Activated CD4-positive, alpha-beta T cell treated with anti-CD3 and anti-CD28 coated beads, Interleukin-2, amount 50 U/mL, for 4 hours (primary cell): ENCODE results near the gene IRF4.
A peak's percentile ranks its signal among the peaks of the same experiment; 100 is the strongest.

Experiments used
- DNase-seq, 2 experiments: peaks; one replicate each; pipeline ENCODE4 v3.0.0-alpha.2; 2020

The IRF4 gene

DNA sequence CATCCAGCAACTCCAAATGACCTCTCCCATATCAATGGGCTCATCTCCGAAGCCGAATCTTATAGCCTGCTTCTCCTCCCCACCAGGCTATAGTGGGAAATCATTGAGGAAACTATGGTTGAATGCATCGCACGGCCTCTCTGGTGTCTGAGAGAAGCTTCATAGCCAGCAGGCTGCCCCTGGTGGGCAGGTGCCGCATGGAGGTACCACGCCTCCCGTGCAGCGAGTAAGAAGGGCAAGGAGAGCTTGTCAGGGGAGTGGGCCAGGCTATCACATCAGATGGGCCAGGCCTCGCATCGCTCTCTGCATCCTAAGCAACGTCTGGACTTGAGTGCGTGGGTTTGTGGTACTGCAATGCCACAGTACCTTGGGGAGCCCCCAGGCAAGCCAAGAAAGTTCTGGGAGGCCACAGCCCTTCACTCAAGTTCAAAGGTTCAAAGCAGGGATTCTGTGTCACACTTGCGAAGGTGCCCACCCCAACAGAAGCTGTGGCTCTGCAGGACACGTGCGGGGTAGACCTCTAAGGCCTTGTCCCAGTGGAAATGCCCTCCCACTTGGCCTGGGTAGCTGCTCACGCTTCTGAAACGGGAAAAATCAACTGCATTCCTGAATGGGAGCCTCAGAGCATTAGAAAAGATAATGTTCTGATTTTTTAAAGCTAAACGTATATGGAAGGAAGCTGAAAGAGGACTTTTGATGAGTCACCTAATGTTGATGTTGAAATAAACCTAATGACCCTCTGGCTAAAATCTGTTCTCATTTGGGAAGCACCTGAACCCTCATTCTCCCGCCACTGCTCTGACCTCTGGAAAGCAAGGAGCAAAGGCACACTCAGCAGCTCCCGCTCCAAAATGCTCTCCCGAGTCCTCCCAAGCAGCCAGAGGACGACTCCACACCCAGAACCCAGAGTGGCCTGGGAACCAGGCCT, 8.4 kb upstream of the IRF4 start:
- DNase-seq: no peak

DNA sequence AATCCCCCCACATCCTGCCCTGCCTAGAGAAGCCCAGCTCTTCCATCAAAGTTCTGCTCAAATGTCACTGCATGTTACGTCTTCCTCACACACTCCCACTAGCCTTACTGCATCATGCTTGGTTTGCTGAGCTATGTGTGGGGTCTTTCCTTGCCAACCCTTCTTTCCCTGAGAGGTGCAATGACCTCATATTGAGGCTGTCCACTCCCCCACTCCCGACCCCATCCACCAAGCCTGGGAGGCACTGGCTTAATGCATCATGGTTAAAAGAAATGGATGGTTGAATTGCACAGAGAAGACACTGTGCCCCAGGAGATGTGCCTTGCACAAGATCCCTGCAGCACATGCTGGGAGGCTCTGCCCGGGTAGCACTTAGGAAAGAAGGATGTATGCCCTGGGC, 7.7 kb upstream of the IRF4 start:
- DNase-seq: no peak

DNA sequence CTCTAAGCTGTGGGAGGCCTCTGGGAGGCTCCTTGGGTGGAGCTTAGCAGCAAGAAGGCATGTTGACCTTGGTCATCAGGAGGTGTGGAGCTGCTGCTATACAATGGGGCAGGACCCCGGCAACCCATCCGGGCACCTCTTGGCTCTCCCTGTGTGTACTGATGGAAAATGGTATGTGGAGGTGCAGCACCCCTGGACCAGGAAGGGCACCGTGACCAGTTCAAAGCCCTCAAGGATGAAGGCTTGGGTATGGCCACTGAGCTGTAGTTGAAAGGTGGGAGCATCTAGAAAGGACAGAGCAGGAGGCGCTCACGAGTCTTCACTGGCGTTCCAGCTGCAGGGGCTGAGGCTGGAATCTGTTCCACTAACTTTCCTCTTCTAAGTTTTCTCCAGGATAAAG, 6.7 kb upstream of the IRF4 start:
- DNase-seq: no peak

- no peak for DNase-seq
These were observed 5.9 kb upstream of the IRF4 start for GRCh38 chr6:385614-386013.

DNA sequence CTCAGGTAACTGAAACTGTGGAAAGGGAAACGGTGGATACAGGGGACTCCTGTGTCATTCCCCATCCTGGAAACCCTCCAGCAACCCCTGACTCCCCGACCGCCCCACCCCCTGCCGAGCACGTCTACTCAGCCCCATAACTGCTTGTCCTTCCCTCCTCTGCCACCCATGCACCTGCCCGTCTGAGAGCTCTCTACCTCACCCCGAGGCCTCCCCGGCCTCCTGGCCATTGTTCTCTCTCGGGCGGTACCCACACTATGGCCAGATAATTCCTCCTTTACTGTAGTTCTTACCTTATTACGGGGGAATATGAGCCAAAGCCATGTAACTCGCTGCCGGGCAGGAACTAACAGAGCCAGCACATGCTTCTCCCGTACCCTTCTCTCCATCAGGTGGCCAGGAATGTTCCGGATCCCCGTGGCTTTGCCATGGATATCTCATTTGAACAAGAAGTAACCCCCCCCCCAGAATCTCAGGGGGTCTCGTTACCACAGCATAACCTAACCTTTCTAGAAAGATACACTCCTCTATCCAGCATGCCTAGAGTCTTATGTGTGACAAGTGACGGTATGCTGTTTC, 4.8 kb upstream of the IRF4 start:
- DNase-seq: no peak

- DNase-seq: no peak
These were observed 4.2 kb upstream of the IRF4 start for GRCh38 chr6:387293-387741.

DNA sequence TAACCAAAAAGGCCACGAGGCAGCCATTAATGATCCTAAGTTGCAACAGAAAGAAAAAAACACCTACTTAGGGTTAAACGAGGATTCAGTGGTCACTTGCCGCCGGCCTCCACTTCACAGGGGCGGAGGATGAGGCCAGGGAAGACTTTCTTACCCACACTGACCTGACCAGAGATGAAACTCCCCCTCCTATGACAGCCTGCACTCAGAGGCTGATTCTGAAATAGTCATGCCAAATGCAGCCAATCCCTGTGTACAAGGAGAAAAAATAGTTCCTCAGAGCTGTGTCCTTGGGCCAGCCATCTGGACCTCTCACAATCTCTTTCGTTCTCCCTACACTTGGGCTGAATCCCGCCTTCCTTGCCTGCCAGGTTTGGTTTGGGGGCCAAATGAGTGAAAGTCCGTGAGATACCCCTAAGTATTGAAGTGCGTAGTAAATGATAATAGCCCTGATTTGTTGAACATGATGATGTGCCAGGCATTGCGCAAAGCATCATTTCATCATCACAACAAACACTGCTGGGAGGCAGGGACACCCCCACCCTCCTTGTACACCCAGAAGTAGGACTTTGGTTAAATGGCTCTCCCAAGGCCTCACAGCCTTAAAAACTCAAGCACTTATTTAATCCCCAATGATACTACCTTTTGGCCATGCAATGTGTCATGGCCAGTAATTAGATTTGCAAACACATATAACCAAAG, 3.2 kb upstream of the IRF4 start:
- no peak for DNase-seq

DNA sequence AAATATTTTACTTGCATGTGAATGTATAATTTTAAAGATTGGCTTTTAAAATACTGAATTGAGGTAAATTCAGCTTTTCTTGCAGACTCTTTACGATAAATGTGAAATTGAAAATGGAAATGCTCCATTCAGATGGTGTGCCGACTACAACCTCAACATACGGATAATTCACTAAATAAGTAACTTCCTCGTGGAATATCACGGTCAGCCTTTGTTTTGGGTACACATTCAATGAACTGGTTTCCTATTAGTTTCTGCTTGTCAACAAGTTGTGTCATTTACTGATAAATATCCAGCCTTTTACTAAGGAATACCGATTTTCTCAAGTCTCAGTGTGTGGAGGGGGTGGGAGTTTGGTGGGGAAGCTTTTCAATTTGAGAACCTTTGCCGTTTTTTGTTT, 2.4 kb upstream of the IRF4 start:
- no peak for DNase-seq

GRCh38 chr6:389622-390021, 1.9 kb upstream of the IRF4 start:
- DNase-seq: no peak

- peak in 1 of 2 experiments; percentile 28 for DNase-seq
These were observed 516 bp upstream of the IRF4 start for GRCh38 chr6:390914-391558.

DNA sequence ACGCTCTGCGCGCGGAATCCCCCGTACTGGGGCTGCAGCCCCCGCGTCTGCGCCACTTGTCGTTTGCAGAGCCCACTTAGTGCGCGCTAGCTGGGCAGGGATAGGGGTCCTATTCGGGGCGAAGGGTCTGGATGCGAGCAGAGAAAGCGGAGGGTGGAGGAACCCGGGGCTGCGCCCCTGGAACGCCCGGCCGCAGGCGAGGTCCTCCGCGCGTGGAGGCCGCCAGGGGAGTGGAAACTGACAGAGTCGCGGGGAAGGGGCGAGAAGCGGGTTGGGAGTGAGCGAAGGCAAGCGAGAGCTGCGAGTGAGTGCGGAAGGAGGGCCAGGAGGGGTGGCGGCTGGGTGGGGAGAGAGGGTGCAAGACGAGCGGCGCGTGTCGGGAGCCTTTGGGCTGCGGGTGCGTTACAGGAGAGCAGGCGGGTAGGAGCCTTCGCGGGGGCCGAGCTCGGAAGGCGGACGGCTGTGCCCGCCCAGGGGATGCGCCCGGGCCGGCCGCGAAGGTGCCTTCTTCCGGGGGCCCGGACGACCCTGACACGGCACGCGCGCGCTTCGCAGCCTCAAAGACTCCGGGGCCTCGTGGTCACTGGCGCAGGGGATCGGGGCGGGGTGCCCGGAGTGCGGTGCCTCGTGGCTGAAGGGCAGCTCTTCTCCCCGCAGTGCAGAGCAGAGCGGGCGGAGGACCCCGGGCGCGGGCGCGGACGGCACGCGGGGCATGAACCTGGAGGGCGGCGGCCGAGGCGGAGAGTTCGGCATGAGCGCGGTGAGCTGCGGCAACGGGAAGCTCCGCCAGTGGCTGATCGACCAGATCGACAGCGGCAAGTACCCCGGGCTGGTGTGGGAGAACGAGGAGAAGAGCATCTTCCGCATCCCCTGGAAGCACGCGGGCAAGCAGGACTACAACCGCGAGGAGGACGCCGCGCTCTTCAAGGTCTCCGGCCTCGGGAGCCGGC, 1.2 kb downstream of the IRF4 start:
- DNase-seq: peak in 1 of 2 experiments; percentile 43

DNA sequence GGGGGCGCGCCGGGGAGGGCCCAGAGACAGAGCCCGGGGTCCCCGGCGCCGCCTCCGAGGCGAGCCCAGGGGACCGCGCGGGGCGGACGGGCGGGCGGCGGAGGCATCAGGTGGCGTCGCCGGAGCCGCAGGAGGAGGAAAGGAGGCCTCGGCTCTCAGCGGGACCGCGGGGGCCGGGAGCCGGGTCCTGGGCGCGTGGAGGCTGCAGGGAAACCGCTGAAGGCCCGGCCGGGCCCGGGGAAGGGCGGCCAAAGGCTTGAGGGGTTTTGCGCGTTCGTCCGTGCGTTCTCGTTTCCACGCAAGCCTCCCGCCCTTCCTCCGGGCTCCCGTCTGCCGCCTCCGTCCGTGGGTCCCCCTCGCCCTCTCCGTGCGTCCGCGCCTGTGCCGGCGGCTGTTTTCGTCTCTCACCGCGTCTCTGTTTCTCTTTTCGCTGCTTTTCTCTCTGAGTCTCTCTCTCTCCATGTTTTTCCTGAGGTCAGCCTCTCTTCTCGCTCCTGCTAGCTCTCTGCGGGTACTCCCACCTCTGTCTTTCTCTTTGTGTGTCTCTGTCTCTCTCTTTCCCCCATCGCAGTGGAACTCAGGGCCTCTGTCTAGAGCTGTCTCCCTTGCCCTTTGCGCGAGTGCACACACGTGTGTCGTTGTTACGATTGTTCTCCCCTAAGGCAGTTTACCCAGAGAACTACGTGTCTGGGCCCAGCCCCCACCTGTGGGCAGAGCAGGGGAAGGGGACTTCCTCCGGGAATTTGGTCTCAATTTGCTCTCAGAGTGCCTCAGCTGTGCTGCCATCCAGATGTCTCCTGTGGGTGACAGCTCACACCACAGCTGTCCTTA, 2.1 kb downstream of the IRF4 start:
- peak in 1 of 2 experiments; percentile 52 for DNase-seq

DNA sequence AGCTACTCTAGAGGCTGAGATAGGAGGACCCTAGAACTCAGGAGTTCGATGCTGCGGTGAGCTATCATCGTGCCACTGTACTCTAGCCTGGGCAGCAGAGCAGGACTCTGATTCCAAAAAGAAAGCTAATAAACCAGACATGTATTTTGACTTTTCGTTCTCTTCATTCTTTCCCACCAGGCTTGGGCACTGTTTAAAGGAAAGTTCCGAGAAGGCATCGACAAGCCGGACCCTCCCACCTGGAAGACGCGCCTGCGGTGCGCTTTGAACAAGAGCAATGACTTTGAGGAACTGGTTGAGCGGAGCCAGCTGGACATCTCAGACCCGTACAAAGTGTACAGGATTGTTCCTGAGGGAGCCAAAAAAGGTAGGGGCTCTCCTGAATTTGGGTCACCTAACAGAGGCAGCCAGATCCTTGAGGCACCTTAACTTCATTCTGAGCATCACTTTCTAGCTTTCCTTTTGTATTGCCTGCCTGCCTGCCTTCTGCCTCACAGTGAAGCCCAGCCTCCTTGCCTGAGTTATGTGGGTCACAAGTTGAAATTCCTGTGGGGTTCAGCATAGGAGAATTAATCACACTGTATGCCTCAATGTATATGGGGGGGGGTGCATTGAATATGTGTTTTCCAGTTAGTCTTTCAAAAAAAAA, 3.2 kb downstream of the IRF4 start:
- DNase-seq: peak in 1 of 2 experiments; percentile 31

- no peak for DNase-seq
These were observed 4.0 kb downstream of the IRF4 start for GRCh38 chr6:395432-396125.

GRCh38 chr6:396126-396520, 4.6 kb downstream of the IRF4 start:
- DNase-seq: no peak

GRCh38 chr6:397056-397455, 5.5 kb downstream of the IRF4 start:
- no peak for DNase-seq

GRCh38 chr6:397604-398003, 6.1 kb downstream of the IRF4 start:
- no peak for DNase-seq

DNA sequence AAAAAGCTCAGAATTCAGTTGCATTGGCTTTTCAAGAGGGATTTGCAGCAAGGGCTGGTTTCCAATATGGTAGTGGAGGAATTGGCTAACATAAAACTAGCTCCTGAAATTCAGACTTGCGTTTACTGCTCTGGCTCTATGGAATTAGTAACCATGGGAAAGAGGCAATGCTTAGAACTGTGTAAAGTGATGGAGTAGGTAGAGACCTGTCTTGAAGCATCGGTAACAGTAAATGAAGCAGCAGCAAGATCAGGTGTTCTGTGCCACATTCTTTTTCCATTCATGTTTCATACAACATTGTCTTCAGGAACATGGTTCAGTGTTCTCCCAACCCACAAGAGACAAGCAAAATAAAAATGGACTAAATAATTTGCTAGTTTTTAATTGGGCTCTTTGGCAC, 6.5 kb downstream of the IRF4 start:
- DNase-seq: no peak

GRCh38 chr6:398558-399078, 7.1 kb downstream of the IRF4 start:
- peak in 1 of 2 experiments; percentile 27 for DNase-seq
